Umbilical cord (tissue), 2 donors: ENCODE measurements around the gene NPIPB8. TPM values are rescaled to one million over a fixed set of nuclear protein-coding genes. Genes with fewer than 3 reads are reported as not detected.
"Not testable (repeated sequence)": the region's sequence is repeated elsewhere in the genome, so short reads cannot be mapped to it uniquely, and the experiment has no call there.

Experiments
- DNase-seq: peaks from one replicate; pipeline ENCODE4 v3.0.0-alpha.2; 2015; ENCODE audit warnings: low spot score
- total RNA-seq: library from RNA; depleted of rRNA; stranded (reverse); fragments of >200 nt; gene quantifications from one replicate; pipeline ENCODE4 v1.2.3, GENCODE V29; 2014; ENCODE audit warnings: low replicate concordance; ENCODE audit not compliant: insufficient read depth

Gene NPIPB8
- total RNA-seq, result not detected

DNA sequence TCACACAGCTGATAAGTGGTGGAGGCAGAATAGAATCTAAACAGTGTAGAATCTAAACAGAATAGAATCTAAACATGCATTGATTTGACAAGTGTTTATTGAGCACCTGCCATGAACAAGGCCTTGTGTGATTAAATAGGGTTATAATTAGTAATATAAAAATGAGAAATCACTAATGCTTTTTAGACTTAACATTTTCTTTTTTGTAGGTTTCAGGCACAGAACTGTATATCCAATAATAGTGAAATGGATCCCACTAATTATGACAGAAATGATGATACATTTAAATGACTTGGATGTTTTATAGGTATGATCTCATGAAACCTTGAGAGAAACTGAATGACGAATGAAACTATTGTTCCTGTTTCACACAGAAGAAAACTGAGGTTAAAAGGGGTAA is at the start of gene NPIPB8:
NPIPB8 (plus strand) TSS at position 301 of the 400 bp plus-strand sequence. CDS start 296 bp downstream, outside the sequence.
- DNase-seq, result not testable (repeated sequence)

DNA sequence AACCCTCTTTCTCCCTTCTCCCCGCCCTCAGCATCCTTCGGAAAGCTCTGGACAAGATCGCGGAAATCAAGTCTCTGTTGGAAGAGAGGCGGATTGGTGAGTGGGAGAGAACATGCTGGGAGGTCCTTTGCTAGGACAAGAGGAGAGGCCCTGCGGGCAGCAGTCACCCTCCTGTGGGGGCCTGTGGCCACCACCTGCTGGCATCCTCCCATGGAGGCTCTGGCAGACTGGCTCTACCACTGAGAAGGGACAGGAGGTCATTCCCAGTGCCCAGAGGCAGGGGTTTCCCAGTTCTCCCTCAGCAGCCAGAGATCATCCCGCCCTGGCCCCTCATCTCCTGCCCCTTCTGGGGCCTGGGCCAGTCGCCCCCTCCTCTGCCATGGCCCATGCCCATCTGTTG is 48.8 kb upstream of the NPIPB8 start:
- no peak for DNase-seq

- no peak for DNase-seq
Observed at GRCh38 chr16:28589930-28590329, 47.9 kb upstream of the NPIPB8 start.

GRCh38 chr16:28590384-28591340 is 47.2 kb upstream of the NPIPB8 start:
- no peak for DNase-seq

DNA sequence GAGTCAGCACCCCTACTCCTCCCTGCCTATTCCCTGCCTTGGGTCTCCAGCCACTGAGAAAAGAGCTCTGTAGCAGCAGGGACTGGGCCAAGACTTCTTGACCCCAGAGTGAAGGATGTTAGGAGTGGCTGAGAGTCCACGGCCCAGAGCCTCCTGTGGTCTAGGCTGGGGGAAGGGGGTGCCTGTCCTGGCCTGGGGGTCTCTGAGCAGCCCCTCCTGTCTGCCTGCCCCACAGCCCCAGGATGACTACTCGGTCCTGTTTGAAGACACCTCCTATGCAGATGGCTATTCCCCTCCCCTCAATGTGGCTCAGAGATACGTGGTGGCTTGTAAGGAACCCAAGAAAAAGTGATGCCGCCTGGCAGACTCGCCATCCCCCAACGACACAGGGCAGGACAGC is 46.5 kb upstream of the NPIPB8 start:
- DNase-seq, result no peak

- no peak for DNase-seq
Observed at GRCh38 chr16:28592511-28592910, 45.4 kb upstream of the NPIPB8 start.

GRCh38 chr16:28592979-28593553 is 44.8 kb upstream of the NPIPB8 start:
- no peak for DNase-seq

- not testable (repeated sequence) for DNase-seq
Observed at GRCh38 chr16:28595451-28595850, 42.4 kb upstream of the NPIPB8 start.

DNA sequence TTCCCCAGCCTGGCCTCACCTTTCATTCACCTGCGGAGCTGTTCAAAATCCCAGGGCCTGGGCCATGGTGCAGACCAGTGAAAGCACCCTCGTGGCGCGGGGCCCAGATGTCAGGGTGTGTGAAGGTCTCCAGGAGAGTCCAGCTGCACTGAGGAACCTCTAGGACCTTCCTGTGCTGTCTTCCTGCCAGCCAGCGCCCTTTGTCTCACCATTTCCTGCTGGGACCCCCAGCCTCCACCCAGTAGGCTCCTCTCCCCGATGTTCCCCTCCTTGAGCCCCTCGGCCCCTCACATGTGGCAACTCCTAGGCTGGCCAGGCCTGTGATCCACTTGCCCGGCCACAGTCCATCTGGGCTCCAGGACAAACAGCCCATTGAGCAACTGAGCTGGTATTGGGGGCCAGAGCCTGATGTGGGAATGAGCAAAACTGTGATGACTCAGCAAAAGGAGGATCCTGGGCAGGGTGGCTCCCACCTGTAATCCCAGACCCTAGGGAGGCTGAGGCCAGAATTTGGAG is 41.7 kb upstream of the NPIPB8 start:
- no peak for DNase-seq

GRCh38 chr16:28596840-28597691 is 40.8 kb upstream of the NPIPB8 start, which contains the start of gene SULT1A2:
SULT1A2 (minus strand) TSS chr16:28597050; CDS start chr16:28595930, 1,120 bp downstream.
- DNase-seq, result no peak

- no peak for DNase-seq
Observed at GRCh38 chr16:28597692-28598261, 40.1 kb upstream of the NPIPB8 start.

GRCh38 chr16:28599377-28600285 is 38.2 kb upstream of the NPIPB8 start:
- not testable (repeated sequence) for DNase-seq

DNA sequence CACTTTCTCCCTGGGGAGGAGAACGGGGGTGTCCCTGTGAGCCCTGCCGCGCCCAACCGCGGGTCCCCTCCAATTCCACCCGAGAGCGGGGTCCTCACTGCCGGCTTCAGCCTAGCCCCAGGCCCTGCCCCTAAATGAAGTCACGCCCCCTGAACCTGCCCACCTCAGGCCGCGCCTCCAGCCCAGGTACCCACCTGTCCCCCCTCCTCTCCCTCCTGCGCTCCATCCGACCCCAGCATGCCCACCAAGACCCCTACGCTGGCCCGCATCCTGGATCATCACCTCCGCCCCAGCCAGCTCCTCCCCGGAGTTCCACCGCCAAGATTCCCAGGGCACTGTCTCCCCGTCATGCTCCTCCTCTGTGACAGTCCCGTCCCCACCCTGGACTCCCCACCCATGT is 36.9 kb upstream of the NPIPB8 start:
- not testable (repeated sequence) for DNase-seq

DNA sequence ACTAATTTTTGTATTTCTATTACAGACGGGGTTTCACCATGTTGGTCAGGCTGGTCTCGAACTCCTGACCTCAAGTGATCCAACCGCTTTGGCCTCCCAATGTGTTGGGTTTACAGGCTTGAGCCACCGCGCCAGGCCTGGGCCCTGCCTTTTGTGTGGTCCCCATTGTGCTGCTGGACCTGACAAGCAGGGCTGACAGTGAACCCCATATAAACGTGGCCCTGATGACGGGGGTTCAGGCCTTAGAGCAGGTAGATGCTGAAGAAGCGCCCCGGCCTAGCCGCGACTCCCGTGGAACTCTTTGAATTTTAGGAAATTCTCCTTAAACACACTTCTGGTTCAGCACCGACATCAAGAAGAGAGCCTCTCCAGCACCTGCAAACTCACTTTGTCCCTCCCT is 36.3 kb upstream of the NPIPB8 start:
- DNase-seq, result not testable (repeated sequence)

GRCh38 chr16:28602062-28602461 is 35.8 kb upstream of the NPIPB8 start:
- DNase-seq, result not testable (repeated sequence)

DNA sequence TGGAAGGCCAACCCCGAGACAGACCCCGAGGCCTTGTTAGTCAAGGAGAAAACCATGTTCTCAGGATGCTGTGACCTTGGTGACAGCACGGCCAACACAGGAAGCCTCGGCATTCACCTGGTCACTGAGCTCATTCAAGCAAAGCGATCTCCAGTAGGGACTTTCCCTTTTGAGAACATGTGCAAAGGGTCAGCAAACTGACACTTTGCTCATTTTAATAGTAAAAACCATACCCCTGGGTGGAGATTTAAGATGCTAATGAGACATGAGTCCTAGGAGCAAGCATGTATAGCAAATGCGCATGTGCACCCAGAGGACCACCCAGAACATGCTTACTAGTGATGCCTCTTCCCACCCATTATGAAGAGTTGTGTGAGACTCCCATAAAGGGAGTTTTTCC is 35.3 kb upstream of the NPIPB8 start:
- no peak for DNase-seq

DNA sequence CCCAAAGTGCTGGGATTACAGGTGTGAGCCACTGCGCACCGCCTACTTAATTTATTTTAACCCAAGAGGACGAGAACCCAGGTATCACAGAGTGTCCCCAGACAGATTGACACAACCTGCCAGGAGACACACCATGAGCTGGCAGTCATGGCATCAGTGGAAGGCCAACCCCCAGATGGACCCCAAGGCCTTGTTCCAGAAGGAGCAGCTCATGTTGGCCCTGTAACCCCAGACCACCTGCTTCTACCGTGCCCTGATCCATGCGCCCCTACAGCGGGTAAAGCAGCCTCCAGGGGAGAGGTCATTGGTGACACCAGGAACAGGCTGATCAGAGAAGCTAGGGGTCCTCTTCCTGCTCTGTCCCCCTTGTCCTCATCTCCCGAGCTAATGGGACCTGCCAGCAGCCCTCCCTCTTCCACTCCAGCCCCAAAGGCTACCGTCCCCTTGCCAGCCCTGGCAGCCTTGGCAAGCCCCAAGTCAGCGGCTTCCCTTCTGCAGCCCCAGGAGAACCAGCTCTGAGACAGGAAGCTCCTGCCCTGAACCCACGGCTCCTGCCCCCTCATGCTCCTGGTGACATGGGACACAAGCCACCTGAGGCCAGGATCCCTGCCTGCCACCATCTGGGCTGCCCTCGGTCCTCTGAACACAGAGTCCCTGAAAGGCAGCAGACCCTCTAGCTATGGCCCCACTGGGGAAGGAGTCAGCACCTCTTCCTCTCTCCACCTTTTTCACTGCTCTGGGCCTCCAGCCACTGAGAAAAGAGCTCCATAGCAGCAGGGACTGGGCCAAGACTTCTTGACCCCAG is 34.3 kb upstream of the NPIPB8 start:
- DNase-seq, result no peak

DNA sequence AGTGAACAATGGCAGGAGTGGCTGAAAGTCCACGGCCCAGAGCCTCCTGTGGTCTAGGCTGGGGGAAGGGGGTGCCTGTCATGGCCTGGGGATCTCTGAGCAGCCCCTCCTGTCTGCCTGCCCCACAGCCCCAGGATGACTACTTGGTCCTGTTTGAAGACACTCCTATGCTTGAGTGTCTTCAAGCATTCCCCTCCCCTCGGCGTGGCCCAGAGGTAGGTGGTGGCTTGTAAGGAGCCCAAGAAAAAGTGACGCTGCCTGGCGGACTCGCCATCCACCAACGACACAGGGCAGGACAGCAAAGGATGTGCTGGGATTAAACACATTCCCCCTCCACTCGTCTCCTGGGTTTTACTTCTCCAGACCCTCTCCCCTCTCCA is 33.7 kb upstream of the NPIPB8 start:
- no peak for DNase-seq
